Astrocyte (in vitro differentiated cells and primary cell): ENCODE measurements around the gene ZNF622. TPM values are rescaled to one million over a fixed set of nuclear protein-coding genes. Genes with fewer than 3 reads are reported as not detected.

Experiments
- DNase-seq: peaks from one replicate; pipeline ENCODE4 v3.0.0-alpha.2; 2010; ENCODE audit warnings: low read depth
- FAIRE-seq: peaks from 2 replicates; lab custom pipeline; 2011; peaks lifted over from hg19 to GRCh38; lab: Jason Lieb, UNC
- H2AFZ ChIP-seq: 2 replicates; pipeline ENCODE4 v1.6.0; 2012; ENCODE audit warnings: low read depth, low read length, inconsistent platforms
- H3K27ac ChIP-seq: 2 replicates; pipeline ENCODE4 v1.5.1; 2011; ENCODE audit warnings: low read depth, low read length, inconsistent platforms
- H3K27me3 ChIP-seq: 2 replicates; pipeline ENCODE4 v1.6.0; 2011; ENCODE audit warnings: low read length, inconsistent platforms; ENCODE audit not compliant: insufficient read depth
- H3K36me3 ChIP-seq: 2 replicates; pipeline ENCODE4 v1.5.1; 2011; ENCODE audit warnings: low read length, inconsistent platforms; ENCODE audit not compliant: insufficient read depth
- H3K4me1 ChIP-seq: 2 replicates; pipeline ENCODE4 v1.5.1; 2011; ENCODE audit warnings: low read length, inconsistent platforms; ENCODE audit not compliant: insufficient read depth
- H3K4me2 ChIP-seq: 2 replicates; pipeline ENCODE4 v1.6.0; 2012; ENCODE audit warnings: low read length, inconsistent platforms
- H3K4me3 ChIP-seq: 2 replicates; pipeline ENCODE4 v1.5.1; 2011; ENCODE audit warnings: low read depth, mild to moderate bottlenecking, low read length, inconsistent platforms; ENCODE audit not compliant: insufficient read depth
- H3K79me2 ChIP-seq: 2 replicates; pipeline ENCODE4 v1.6.0; 2012; ENCODE audit warnings: mild to moderate bottlenecking, low read length, inconsistent platforms; ENCODE audit not compliant: insufficient read depth
- H3K9ac ChIP-seq: 2 replicates; pipeline ENCODE4 v1.6.0; 2012; ENCODE audit warnings: mild to moderate bottlenecking, low read length, inconsistent platforms
- H3K9me3 ChIP-seq: 2 replicates; pipeline ENCODE4 v1.5.1; 2012; ENCODE audit warnings: low read depth, mild to moderate bottlenecking, low read length, inconsistent platforms; ENCODE audit not compliant: insufficient read depth
- H4K20me1 ChIP-seq: 2 replicates; pipeline ENCODE4 v1.6.0; 2012; ENCODE audit warnings: low read length, inconsistent platforms; ENCODE audit not compliant: insufficient read depth
- H3K27ac Mint-ChIP-seq: one replicate; pipeline ENCODE4 v1.8.0; 2021; ENCODE audit warnings: mild to moderate bottlenecking, mixed read lengths; ENCODE audit not compliant: unreplicated experiment
- H3K27me3 Mint-ChIP-seq: one replicate; pipeline ENCODE4 v1.8.0; 2021; ENCODE audit warnings: low read depth, mixed read lengths; ENCODE audit not compliant: unreplicated experiment
- H3K36me3 Mint-ChIP-seq: one replicate; pipeline ENCODE4 v1.8.0; 2021; ENCODE audit warnings: low read depth, mixed read lengths; ENCODE audit not compliant: unreplicated experiment
- H3K4me1 Mint-ChIP-seq: one replicate; pipeline ENCODE4 v1.8.0; 2021; ENCODE audit warnings: low read depth, mixed read lengths; ENCODE audit not compliant: unreplicated experiment
- H3K4me3 Mint-ChIP-seq: one replicate; pipeline ENCODE4 v1.8.0; 2021; ENCODE audit warnings: mild to moderate bottlenecking, moderate library complexity, mixed read lengths; ENCODE audit not compliant: unreplicated experiment
- H3K9me3 Mint-ChIP-seq: one replicate; pipeline ENCODE4 v1.8.0; 2021; ENCODE audit warnings: mild to moderate bottlenecking, mixed read lengths; ENCODE audit not compliant: unreplicated experiment
- EZH2 ChIP-seq: IDR thresholded peaks from 2 replicates; pipeline ENCODE4 v1.6.1; 2012; ENCODE audit warnings: mild to moderate bottlenecking, low read length, inconsistent platforms; ENCODE audit not compliant: insufficient read depth
- total RNA-seq: library from RNA; stranded (reverse); gene quantifications from 2 replicates; pipeline ENCODE4 v1.2.1, GENCODE V29; 2021
- TF ChIP-seq, protein P1 (sequence below): IDR thresholded peaks from 2 replicates; pipeline ENCODE4 v1.5.1; 2011; ENCODE audit warnings: low read depth, mild to moderate bottlenecking, inconsistent platforms, low read length, moderate library complexity; ENCODE audit not compliant: insufficient read depth

ZNF622 gene
- total RNA-seq, 1 donor from 2014 or later, result 56.4 TPM

DNA sequence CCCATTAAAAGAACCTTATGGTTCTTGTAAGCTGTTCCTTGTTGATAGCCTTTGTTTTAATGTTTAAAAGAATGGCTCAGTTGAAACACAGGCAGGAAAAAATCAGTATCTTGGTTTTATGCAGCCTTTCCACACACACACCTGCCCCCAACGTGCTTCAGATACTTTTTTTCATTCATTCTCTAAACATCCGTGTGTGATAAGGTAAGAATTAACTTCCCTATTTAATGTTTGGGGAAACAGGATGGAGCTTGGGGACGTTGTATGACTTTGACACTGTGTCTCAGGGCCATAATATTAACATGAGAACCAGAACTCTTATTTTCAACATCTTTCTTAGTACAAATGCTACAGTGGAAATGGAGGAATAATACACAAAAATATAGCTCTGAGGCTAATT, 5.8 kb upstream of the ZNF622 start:
- Histone ChIP-seq H3K27ac (no peak overlapping the region), H3K9ac (no peak overlapping the region), H3K9me3 (no peaks in the 10 kb centered on the region), H4K20me1 (peaks cover 12% of the 10 kb centered on the region), H3K4me3 (no peak overlapping the region), H3K4me2 (no peak overlapping the region), H3K27me3 (no peaks in the 10 kb centered on the region), H2AFZ (no peak overlapping the region), H3K36me3 (no peaks in the 10 kb centered on the region), H3K4me1 (peaks cover 13% of the 10 kb centered on the region), H3K79me2 (peaks cover 26% of the 10 kb centered on the region)
- FAIRE-seq (no peak), DNase-seq (no peak)
- H3K27ac Mint-ChIP-seq, result no peak overlapping the region
- H3K9me3 Mint-ChIP-seq, result no peaks in the 10 kb centered on the region
- no peak for TF ChIP-seq EZH2
- TF ChIP-seq, protein P1, sequence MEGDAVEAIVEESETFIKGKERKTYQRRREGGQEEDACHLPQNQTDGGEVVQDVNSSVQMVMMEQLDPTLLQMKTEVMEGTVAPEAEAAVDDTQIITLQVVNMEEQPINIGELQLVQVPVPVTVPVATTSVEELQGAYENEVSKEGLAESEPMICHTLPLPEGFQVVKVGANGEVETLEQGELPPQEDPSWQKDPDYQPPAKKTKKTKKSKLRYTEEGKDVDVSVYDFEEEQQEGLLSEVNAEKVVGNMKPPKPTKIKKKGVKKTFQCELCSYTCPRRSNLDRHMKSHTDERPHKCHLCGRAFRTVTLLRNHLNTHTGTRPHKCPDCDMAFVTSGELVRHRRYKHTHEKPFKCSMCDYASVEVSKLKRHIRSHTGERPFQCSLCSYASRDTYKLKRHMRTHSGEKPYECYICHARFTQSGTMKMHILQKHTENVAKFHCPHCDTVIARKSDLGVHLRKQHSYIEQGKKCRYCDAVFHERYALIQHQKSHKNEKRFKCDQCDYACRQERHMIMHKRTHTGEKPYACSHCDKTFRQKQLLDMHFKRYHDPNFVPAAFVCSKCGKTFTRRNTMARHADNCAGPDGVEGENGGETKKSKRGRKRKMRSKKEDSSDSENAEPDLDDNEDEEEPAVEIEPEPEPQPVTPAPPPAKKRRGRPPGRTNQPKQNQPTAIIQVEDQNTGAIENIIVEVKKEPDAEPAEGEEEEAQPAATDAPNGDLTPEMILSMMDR, result no peak
- peaks cover 13% of the 10 kb centered on the region for H3K4me1 Mint-ChIP-seq
- H3K27me3 Mint-ChIP-seq, result no peaks in the 10 kb centered on the region
- peaks cover 2% of the 10 kb centered on the region for H3K36me3 Mint-ChIP-seq
- H3K4me3 Mint-ChIP-seq, result no peak overlapping the region

DNA sequence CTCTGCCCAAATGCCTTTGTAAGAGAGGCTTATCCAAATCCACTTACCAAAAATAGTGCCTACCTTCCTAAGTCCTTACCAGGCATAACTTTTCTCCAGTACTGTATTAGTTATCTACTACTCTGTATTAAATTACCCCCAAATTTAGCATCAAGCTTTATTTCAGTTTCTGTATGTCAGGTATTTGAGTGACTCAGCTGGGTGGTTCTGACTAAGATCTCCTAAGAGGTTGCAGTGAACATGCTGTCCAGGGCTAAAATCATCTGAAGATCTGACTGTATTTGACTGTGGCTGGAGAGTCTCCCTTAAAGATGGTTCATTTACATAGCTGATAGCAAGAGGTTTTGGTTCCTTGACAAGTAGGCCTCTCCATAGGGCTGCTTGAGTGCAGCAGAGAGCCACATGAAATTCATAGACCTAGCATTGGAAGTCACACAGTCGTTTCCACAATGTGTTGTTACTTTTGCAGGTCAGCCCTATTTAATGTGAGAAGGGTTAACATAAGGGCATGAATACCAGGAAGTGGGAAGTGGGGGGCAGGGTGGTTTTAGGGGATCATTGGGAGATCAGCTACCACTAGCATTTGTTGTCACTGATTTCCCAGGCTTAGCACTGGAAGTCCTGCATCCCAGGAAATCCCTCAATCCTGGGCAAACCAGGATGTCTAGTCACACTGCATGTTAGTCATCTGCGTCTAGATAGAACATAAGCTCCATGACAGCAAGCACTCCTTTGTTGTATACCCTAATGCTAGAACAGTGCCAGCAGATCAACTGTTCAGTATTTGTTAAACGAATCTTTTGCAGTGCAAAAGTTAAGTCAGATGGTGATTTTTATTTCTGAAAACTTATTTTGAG, 2.0 kb upstream of the ZNF622 start:
- Mint-ChIP-seq H3K27me3 (no peaks in the 10 kb centered on the region), H3K27ac (peak overlapping the region; percentile 97)

More for the DNA sequence above, 2.0 kb upstream of the ZNF622 start:
- H2AFZ ChIP-seq, result no peak overlapping the region
- peaks cover 11% of the 10 kb centered on the region for H3K36me3 ChIP-seq
- peak overlapping the region; percentile 94 for H3K4me2 ChIP-seq
- Mint-ChIP-seq H3K36me3 (peaks cover 12% of the 10 kb centered on the region), H3K4me3 (peak overlapping the region; percentile 99), H3K9me3 (no peaks in the 10 kb centered on the region), H3K4me1 (peaks cover 25% of the 10 kb centered on the region)
- H3K9me3 ChIP-seq, result no peaks in the 10 kb centered on the region
- peak overlapping the region; percentile 16 for H3K4me3 ChIP-seq
- FAIRE-seq (no peak), DNase-seq (peak; percentile 79)
- TF ChIP-seq, protein P1, result no peak
- no peak for TF ChIP-seq EZH2
- peak overlapping the region; percentile 59 for H3K27ac ChIP-seq
- H3K27me3 ChIP-seq, result no peaks in the 10 kb centered on the region
- H3K9ac ChIP-seq, result peak overlapping the region; percentile 12
- peaks cover 64% of the 10 kb centered on the region for H3K79me2 ChIP-seq
- peaks cover 37% of the 10 kb centered on the region for H4K20me1 ChIP-seq
- peaks cover 28% of the 10 kb centered on the region for H3K4me1 ChIP-seq
